GM18868 (cell line): ENCODE measurements around the gene HLA-DMA.

Experiments
- ATAC-seq: cut with Tn5 transposase; IDR thresholded peaks from one replicate; pipeline ENCODE4 v1.9.1; 2021; ENCODE audit warnings: mild to moderate bottlenecking, moderate library complexity; ENCODE audit not compliant: unreplicated experiment

The HLA-DMA gene

GRCh38 chr6:32933661-32934085 lies 19.2 kb downstream of the HLA-DMA start:
- ATAC-seq, result no peak

GRCh38 chr6:32932132-32932868 lies 20.6 kb downstream of the HLA-DMA start:
- ATAC-seq, result no peak

- no peak for ATAC-seq
These were observed 21.7 kb downstream of the HLA-DMA start for GRCh38 chr6:32931211-32931610.

GRCh38 chr6:32922083-32922482 lies 30.8 kb downstream of the HLA-DMA start:
- no peak for ATAC-seq

GRCh38 chr6:32920715-32921114 lies 32.2 kb downstream of the HLA-DMA start:
- ATAC-seq, result no peak

GRCh38 chr6:32912951-32913350 lies 39.9 kb downstream of the HLA-DMA start:
- no peak for ATAC-seq

- ATAC-seq, result no peak
These were observed 44.0 kb downstream of the HLA-DMA start for GRCh38 chr6:32908897-32909296.

GRCh38 chr6:32906539-32906938 lies 46.4 kb downstream of the HLA-DMA start:
- ATAC-seq, result no peak

GRCh38 chr6:32905078-32905477 lies 47.8 kb downstream of the HLA-DMA start:
- no peak for ATAC-seq

DNA sequence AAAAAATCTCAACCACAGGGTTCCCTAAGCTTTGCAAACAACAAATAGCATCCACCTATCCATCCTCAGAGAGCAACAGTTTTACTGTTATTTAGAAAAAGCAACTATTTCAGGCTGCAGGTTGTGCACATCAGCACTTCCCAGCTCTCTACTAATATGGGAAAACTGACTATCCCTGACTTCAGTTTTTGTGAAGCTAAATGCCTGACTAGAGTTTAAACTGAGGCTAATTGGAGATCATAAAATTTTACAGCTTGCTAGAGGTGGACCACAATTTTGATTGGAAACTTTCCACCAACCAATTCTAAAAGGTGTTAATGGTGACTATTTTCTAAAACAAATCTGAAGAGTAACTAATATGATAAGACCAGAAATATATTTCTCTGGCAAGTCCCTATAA lies 48.9 kb downstream of the HLA-DMA start:
- no peak for ATAC-seq
